Measurements from ENCODE around the gene STH.

Gene STH

DNA sequence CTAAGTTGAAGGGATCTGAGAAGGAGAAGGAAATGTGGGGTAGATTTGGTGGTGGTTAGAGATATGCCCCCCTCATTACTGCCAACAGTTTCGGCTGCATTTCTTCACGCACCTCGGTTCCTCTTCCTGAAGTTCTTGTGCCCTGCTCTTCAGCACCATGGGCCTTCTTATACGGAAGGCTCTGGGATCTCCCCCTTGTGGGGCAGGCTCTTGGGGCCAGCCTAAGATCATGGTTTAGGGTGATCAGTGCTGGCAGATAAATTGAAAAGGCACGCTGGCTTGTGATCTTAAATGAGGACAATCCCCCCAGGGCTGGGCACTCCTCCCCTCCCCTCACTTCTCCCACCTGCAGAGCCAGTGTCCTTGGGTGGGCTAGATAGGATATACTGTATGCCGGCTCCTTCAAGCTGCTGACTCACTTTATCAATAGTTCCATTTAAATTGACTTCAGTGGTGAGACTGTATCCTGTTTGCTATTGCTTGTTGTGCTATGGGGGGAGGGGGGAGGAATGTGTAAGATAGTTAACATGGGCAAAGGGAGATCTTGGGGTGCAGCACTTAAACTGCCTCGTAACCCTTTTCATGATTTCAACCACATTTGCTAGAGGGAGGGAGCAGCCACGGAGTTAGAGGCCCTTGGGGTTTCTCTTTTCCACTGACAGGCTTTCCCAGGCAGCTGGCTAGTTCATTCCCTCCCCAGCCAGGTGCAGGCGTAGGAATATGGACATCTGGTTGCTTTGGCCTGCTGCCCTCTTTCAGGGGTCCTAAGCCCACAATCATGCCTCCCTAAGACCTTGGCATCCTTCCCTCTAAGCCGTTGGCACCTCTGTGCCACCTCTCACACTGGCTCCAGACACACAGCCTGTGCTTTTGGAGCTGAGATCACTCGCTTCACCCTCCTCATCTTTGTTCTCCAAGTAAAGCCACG lies 28.3 kb downstream of the STH start:
- ATAC-seq (no peak), DNase-seq (no peak)

DNA sequence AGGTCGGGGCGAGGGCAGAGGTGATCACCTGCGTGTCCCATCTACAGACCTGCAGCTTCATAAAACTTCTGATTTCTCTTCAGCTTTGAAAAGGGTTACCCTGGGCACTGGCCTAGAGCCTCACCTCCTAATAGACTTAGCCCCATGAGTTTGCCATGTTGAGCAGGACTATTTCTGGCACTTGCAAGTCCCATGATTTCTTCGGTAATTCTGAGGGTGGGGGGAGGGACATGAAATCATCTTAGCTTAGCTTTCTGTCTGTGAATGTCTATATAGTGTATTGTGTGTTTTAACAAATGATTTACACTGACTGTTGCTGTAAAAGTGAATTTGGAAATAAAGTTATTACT lies 28.9 kb downstream of the STH start:
- ATAC-seq (no peak), DNase-seq (no peak)

DNA sequence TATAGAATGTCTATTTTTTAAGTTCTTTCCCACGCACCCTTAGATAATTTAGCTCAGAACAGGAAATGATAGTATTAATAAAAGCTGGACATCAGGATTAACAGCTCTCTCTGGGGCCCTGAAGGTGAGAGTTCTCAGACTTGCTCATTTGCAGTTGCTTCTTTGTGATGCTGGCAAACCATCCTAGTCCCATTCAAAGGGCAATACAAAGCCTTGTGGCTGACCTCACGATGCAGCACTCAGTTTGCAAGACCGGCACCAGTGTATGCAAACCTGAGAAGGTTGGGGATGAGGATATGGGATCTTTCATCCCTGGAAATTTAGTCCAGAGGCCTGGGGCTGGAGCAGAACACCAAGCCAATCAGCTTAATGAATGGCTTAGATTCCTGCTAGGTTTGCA lies 29.3 kb downstream of the STH start:
- no peak for DNase-seq
- no peak for ATAC-seq

DNA sequence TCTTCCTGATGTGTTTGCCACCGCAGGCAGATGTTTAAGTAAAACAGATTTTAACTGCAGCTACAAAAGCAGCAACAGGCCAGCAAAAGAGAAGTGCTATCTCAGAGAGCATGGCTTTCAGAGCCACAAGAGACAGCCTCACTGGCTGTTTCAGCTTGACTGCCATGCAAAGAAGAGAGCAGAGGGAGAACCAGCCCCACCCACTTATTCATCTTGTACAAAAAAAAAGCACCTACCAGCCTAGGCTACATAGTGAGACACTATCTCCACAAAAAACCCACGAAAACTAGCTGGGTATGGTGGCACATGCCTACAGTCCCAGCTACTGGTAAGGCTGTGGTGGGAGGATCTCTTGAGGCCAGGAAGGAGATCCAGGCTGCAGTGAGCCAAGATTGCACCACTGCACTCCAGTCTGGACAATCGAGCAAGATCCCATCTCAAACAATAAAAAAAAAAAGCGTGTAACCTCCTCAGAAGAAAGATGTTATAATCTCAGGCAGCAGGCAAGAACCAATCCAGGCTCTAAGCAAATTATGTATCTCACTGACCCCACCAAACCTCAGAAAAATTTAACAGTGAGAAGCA lies 30.0 kb downstream of the STH start:
- peak; percentile 20 for ATAC-seq

DNA sequence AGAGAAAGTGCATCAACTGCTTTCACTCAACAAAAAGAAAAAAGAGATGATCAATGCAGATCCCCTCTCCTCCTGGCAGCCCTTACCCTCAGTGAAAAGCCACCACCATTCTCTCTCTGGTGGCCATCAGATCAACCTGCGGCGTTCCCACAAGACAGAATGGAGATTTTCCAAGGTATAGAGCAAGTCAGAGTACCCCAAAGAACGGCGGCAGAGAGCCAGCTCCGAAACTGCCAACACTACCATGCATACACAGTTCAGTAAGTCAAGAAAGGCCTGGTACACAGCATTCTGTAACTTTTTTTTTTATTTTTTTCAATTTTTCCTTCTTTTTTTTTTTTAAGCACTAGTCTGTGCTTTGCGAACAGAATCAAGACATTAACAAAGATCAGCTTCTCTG lies 30.6 kb downstream of the STH start:
- ATAC-seq, result no peak

More for the DNA sequence above, 30.0 kb downstream of the STH start:
- no peak for DNase-seq

DNA sequence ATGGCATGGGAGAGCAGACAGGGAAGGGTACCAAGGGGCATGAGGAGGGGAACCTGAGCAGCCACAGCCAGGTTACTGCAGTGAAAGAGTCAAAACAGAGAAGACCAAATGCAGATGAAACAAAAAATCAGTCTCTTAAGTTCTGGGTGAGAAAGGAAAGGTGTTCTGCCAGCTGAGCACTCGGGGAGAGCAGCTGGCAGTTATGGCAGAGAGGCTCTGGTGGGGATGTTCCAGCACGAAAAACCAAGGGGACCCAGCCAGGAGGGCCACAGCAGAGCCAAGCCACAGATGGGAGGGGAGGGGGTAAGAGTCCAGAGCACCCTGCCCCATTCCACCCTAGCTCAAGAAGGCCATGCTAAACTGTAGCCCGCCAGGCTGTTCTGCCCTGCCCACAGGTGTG lies 31.7 kb downstream of the STH start:
- DNase-seq (no peak), ATAC-seq (no peak)

More for the DNA sequence above, 30.6 kb downstream of the STH start:
- no peak for DNase-seq

DNA sequence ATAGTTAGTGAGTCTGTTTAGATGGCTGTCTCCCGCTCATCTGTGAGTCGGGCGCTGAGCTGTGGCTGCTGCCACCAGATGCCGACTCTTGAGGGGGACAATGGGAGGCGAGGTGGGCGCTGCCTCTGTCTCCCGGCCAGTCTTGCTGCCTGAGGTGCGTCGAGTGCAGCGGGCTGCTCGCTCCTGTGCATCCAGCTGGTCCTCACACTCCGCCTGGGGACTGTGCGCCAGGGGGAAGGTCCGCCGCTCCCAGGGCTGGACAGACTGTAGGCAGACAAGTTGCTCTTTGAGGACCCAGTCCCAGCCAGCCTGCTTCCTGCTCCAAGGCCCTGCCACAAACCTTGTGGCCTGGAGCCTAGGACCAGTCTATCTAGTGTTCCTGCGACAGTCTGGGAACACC lies 32.4 kb downstream of the STH start:
- DNase-seq, result no peak
- no peak for ATAC-seq

DNA sequence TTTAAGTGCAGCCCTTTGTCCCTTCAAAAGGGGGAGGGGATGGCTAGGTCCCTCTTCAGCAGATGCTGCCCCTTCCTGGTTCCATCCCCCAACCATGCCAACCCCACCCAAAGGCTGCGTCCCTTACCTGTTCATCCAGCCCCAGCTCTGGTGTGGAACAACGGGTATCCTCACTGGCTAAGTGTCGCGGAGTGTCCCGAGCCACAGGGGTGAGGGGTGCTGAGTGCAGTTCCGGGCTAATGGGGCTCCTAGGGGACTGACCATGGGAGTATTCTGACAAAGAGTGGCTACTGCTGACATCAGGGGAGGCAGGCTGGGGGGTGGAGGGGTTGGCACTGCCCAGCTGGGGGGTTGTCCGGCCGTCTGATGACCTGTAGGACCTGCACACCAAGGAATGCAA lies 32.9 kb downstream of the STH start:
- ATAC-seq (no peak), DNase-seq (no peak)

DNA sequence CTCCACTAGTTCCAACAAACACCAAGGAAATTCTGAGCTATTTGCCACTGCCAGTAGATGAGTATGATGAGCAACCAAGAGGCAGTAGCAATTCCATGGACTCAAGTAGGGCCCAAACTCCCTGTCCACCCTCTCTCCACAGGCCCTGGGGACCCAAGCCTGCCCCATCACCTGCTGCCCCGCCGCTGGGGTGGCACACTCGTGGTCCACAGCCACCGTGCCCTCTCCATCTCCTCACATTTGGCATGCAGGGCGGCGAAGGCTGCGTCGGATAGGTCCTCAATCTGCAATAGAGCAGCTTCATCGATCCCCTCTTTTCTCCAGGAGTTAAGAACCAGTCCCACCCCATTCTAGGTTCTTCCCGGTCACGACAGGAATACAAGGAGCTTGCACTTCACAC lies 33.9 kb downstream of the STH start:
- ATAC-seq (no peak), DNase-seq (no peak)

DNA sequence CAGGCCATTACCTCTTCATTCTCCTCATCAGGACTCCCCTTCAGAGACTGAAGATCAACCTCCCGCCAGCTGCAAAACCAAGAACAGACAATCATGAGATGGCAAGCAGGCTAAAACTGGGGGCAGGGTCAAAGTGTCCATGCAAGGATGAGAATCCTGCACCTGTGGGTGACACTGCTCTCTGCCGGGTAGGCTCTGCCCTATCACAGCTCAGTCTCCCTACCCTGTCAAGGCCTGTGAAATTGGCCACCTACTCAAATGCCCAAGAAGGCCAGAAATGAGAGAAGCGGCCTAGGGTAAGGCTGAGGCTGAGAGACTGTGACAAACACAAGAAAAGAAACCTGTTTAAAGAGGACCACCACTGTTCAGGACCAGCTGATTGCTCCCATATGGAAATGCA lies 34.3 kb downstream of the STH start:
- DNase-seq (no peak), ATAC-seq (no peak)

DNA sequence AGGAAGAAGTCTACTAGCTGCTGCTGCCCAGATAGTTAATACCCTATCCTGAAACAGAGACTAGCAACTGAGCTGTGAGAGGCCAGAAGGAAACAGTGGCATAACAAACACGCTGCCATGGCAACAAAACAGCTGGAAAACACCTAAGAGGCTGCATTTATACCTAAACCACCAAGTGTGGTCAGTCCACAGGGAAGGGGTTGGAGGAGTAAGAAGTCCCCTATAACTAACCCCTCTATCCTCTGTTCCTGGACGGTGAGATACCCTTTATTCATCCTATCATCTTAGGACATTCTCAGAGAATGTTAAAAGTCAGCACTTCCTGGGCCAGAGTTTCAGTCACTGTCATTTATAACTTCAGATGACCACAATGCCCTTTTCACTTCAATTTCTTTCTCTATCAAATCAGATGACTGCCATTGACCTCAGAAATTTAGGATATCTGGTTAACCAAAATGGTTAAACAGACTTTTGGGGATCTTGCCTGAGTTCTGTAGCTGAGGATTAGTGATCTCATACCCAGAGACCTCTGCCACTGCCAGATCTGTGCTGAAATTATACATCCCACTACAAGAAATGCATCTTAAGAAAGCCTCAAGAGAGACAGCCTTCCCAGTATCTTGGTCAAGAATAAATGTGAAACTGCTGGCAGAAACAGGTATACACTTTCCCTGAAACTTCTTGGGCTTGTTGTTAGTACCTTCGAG lies 36.2 kb downstream of the STH start:
- peak; percentile 36 for DNase-seq
- peak; percentile 84 for ATAC-seq

DNA sequence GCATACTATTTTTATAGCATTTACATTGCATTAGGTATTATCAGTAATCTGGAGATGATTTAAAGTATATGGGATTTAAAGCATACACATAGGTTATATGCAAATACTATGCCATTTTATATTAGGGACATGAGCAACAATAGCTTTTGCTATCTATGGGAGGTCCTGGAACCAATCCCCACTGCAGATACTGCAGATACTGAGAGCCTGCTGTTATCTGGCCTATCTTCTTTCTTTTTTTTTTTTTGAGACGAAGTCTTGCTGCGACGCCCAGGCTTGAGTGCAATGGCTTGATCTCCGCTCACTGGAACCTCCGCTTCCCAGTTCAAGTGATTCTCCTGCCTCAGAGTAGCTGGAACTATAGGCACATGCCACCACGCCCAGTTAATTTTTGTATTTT lies 37.4 kb downstream of the STH start:
- DNase-seq (no peak), ATAC-seq (no peak)

DNA sequence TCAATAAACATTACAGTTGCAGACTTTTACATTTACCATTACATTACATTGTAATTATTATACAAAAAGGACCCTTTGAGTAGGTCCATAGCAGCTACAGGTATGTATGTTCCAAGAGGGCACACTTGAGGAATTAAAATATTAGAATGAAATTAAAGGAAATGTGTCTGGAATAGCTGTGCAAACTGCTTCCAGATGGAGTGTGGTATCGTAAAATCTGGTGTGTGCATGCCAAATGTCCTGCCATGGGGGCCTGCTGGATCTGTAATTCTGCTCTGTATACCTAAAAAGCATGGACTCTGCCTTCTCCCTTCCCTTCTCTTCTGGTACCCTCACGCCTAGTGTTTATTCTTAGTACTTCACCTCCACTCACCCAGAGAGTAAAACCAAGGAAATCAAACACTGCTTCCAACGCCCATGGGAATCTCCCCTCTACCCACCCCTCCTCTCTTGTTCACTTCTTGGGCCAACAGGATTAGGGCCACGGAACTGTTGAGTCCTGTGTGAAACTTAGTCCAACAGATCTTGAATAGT lies 38.7 kb downstream of the STH start:
- ATAC-seq (no peak), DNase-seq (no peak)

DNA sequence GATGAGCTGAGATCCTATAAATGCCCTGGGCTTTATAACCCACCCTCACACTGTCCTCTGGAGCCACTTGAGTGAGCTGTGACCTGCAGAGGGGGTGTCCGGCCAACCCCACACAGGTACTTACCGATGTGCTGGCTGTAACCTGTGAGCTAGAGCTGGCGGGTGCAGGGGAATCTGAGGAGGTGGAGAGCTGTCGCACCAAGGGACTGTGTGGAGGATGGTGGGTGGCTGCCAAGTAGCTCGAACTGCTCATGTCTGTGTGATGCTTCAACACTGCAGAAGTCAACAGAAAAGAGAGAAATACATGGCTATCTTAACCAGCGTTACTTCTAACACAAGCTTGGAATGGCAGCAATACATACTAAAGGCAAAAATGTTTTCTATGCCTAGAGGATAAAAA lies 39.4 kb downstream of the STH start:
- no peak for DNase-seq
- ATAC-seq, result no peak

DNA sequence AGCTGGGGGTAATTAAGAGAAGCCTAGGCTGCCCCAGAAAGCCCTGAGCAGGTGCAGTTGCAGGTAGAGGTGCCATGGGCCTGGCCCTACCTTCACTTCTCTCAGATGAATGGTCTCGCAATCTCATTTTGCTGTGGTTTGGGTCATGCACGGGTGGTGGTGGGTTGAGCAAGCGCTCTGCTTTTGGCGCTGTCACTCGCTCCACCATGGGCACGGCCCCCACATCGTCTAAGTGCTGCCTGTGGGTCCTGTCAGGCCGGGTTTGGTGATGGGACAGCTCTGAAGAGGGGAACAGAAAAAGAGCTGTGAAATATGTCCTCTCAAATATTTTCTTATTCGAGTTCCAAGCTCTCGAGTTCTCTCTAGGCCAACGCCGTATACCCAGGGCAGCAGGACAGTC lies 39.9 kb downstream of the STH start:
- no peak for DNase-seq
- ATAC-seq, result no peak

DNA sequence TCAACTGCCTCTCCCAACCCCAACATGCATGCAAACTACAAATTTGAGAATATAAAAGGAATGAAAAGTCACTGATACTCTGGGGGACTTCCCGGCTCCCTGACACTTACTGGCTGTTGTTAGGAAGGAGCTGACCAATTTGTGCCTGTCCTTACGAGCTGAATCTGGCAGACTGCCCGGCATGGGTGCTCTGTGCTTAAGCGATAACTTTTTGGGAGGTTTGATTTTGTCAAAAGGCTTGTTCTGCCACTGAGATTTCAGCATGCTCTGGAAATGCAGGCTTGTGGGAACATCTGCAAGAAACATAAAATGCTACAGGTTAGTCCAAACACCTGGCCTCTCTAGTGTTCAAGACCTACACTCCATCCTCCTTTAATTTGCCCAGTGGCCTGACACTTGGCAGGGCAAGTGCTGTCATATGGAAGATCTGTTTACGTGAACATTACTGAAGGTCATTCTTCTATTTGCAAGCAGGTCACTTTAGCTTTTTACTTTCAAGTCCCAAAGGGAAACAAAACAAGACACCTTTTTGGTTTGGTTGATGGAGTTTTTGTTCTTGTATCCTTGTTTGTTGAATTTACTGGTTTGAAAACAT lies 40.6 kb downstream of the STH start:
- ATAC-seq, result no peak
- no peak for DNase-seq

DNA sequence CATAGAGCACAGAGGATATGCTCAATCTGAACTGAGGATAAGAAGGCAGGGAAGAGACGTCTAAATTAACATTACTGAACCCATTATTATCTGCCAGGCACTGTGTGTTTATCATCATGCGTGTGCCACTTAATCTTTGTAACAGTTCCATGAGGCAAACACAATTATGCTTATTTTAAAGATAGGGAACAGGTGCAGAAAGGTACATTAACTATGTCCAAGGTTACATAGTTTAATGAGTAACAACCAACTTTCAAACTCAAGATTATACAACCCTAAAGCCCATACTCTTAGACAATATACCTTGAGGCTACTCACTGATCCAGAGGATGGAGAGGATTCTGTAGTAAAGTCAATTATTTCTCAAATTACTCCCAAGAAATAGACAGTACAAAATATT lies 43.2 kb downstream of the STH start:
- DNase-seq (no peak), ATAC-seq (no peak)

DNA sequence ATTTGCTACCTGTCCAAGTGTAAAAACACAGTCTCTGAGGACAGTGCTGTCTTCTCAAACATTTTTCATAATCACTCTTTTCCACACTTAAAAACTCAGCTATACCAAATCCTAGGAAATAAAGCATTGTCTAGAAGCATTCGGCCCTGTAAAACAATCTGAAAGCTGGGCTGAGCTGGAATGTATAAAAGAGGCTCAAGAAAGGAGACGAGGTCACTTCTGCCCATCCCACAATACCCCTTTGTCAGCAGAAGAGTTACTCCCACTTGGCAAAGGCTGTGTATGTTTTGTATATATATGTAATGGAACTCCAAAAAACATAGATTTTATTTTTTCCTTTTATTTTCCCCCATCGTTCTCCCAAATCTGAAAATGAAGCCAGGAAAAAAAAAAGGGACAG lies 43.9 kb downstream of the STH start:
- DNase-seq (no peak), ATAC-seq (no peak)

DNA sequence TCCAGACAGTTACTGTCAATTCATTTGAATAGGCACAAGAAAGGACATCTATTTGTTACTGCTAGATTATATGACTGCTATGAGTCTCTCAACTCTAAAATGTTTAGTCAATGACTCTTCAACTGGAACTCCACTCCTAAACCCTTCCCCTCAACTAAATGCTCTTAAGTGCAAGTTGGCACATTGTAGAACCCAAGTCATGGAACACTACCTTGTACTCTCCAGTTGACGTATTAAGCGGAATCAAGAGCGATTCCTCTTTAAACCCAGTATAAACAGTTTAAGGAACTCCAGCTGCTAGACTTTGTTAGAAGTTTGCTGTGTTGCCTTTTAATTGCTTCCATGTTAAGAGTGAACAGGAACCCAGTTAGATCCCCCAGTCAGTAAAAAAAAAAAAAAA lies 44.6 kb downstream of the STH start:
- no peak for DNase-seq
- no peak for ATAC-seq

DNA sequence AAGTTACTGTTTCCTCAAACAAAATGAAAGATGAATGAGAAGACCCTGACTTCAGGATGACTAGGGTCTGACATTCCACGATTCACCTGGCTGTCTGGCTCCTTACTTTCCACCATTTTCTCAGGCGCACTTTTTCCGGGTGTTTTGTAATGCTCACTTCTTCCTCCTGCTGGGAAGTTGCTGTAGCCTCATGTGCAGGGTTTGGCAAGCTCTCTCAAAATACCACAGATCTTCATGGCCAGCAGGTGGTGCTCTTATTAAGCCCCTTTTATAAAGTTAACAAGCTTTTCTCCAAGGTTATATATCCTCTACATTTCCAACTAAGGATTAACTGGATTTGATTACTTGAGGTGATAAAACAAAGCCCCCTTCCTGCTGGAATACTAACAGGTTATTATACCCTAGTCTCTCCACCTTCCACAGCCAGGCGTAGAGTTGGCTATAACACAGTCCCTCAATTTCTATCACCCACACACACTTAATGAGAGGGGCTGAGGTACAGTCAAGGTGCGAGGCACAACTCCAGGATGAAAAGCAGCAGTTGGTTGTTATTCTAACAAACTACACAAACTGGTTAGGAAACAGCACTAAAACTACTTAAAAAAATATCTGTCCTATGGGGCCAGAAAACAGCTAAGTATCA lies 45.4 kb downstream of the STH start:
- DNase-seq, result peak; percentile 51
- ATAC-seq, result peak; percentile 61

DNA sequence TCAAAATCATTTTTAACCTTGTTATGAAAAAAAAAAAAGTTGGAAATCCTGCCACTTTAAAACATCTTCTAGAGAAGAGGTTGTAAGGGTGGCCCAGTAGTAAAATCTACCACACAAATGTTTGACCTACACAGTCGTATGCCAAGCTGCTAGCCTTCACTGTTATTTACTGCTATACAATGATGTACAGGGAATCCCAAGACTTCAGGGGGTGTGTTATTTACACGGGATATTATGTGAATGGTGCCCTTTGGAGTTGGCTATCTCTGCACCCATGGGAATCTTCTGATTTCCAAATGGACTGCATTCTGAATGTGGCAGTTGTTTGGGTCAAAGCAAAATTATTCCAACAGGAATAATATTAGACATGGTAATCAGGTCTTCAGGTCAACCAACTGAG lies 45.9 kb downstream of the STH start:
- no peak for ATAC-seq
- DNase-seq, result no peak

DNA sequence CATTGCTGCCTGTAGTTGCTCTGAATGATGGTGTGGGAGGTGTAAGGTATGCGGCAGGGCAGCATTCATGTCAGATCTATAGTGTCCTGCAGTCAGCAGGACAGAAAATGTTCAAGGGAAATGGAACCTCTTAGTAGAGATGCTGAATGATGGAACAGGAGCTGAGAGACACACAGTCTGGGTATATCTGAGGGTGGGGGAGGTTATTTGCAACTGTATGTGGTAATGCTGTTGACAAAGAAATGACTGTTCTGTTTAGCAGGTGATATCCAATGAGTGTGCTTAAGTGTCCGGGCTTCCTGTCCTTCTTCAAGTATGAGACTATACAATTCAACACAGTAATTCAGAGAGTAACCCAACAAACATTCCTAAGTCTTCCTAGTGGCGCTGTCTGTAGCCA lies 46.6 kb downstream of the STH start:
- ATAC-seq, result peak; percentile 87
- DNase-seq, result no peak

Measured in stimulated activated naive CD8-positive, alpha-beta T cell treated with anti-CD3 and anti-CD28 coated beads, Interleukin-15, Interleukin-2, amounts not matched to agents 100 U/mL and 50 U/mL, for 24 hours (primary cell).